ENCODE data around the gene FASTKD3. TPM values are rescaled to one million over a fixed set of nuclear protein-coding genes. Genes with fewer than 3 reads are reported as not detected.

The FASTKD3 gene
- total and polyA plus RNA-seq, 2 experiments from 2014 or later = 9.3 to 10.6 TPM

- no peak overlapping the region for H3K4me3 ChIP-seq
- no peak for TF ChIP-seq EZH2 (IDR thresholded peaks at IDR 0.05; ENCODE audit: insufficient read depth, poor library complexity, severe bottlenecking)
- no peak for TF ChIP-seq EZH2phosphoT487 (IDR thresholded peaks at IDR 0.05; ENCODE audit: insufficient read depth, low read depth)
- H3K9me2 ChIP-seq (ENCODE audit: insufficient read depth) = no peaks in the 10 kb centered on the region
- WGBS, 2 experiments (ENCODE audit: low coverage in 1 of 2, low lambda C conversion rate in 2 of 2, missing lambda C conversion rate in 2 of 2) = 79 to 85% methylated on average over 4 of the region's 4 CpGs
- in situ Hi-C loops (cut with MboI) = no loop called here
- H3K36me3 ChIP-seq (ENCODE audit: low read depth) = peaks cover 10% of the 10 kb centered on the region
- no peak overlapping the region for H3K4me2 ChIP-seq (ENCODE audit: unreplicated experiment)
- H3K79me2 ChIP-seq (ENCODE audit: insufficient read depth) = peaks cover 89% of the 10 kb centered on the region
- no peak overlapping the region for H3K9ac ChIP-seq
- H4K20me1 ChIP-seq (ENCODE audit: insufficient read depth) = 0 out of 2 replicates have a peak, but pooled peaks cover 4% of the 10 kb centered on the region
- no peaks in the 10 kb centered on the region for H3K27me3 ChIP-seq (replicated peaks; ENCODE audit: insufficient read depth)
- H3K9me3 ChIP-seq (ENCODE audit: low read depth) = no peaks in the 10 kb centered on the region
- H2AFZ ChIP-seq = no peak overlapping the region
- H3F3A ChIP-seq (ENCODE audit: insufficient read depth) = peaks cover 19% of the 10 kb centered on the region
- DNase-seq = peak; percentile 47
- peaks cover 33% of the 10 kb centered on the region for H3K4me1 ChIP-seq (ENCODE audit: insufficient read depth)
- H3K27ac ChIP-seq = no peak overlapping the region
Observed at GRCh38 chr5:7872517-7873130, 3.8 kb upstream of the FASTKD3 start.

- Histone ChIP-seq H3K79me2 (ENCODE audit: insufficient read depth) (peaks cover 97% of the 10 kb centered on the region), H2AFZ (no peak overlapping the region), H3K9me3 (ENCODE audit: low read depth) (no peaks in the 10 kb centered on the region), H3K27ac (no peak overlapping the region), H3K27me3 (replicated peaks; ENCODE audit: insufficient read depth) (no peaks in the 10 kb centered on the region), H3K9ac (no peak overlapping the region), H4K20me1 (ENCODE audit: insufficient read depth) (0 out of 2 replicates have a peak, but pooled peaks cover 4% of the 10 kb centered on the region), H3K9me2 (ENCODE audit: insufficient read depth) (no peaks in the 10 kb centered on the region), H3F3A (ENCODE audit: insufficient read depth) (peaks cover 11% of the 10 kb centered on the region), H3K36me3 (ENCODE audit: low read depth) (peaks cover 8% of the 10 kb centered on the region), H3K4me1 (ENCODE audit: insufficient read depth) (peaks cover 24% of the 10 kb centered on the region), H3K4me2 (ENCODE audit: unreplicated experiment) (no peak overlapping the region), H3K4me3 (no peak overlapping the region)
- in situ Hi-C loops (cut with MboI) = no loop called here
- WGBS, 2 experiments (ENCODE audit: low coverage in 1 of 2, low lambda C conversion rate in 2 of 2, missing lambda C conversion rate in 2 of 2) = 76 to 83% methylated on average over 2 of the region's 2 CpGs
- DNase-seq = no peak
- TF ChIP-seq EZH2 (IDR thresholded peaks at IDR 0.05; ENCODE audit: insufficient read depth, poor library complexity, severe bottlenecking) (no peak), EZH2phosphoT487 (IDR thresholded peaks at IDR 0.05; ENCODE audit: insufficient read depth, low read depth) (no peak)
Observed at GRCh38 chr5:7871653-7872052, 2.8 kb upstream of the FASTKD3 start.

DNA sequence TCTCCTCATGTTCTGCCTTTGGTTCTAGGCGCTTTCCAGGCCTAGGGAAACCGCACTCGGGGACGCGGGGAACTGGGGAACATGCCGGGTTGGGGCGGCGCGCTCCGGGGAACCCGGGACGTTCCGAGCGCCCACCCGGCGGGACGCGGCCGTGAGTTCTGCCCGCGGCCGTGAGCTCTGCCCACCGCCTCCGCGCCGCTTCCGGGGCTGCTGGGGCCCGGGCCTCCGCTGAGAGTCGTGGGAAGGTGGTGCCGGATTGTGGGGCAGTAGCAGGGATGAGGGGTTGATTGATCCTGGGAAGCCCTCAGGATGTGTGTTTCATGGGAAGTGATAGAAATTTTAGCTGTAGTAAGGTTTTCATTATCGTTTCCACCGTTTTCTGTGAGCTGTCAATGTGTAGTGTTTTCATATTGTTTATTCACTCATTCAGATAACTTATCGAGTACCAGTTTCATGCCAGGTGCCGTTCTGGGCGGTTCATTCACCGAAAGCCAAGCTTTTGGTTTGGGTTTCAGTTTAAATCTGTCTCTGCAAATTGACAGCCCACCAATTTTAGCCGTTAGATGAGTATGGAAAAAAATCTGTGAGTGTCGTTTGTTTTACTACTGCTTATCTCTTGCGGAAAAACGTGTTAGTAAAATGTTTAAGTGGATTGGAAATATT lies 774 bp upstream of the FASTKD3 start:
- in situ Hi-C loops (cut with MboI) = no loop called here
- H3K4me3 ChIP-seq = peak overlapping the region; percentile 96
- no peaks in the 10 kb centered on the region for H3K9me2 ChIP-seq (ENCODE audit: insufficient read depth)
- H2AFZ ChIP-seq = peak overlapping the region; percentile 98
- H3K4me2 ChIP-seq (ENCODE audit: unreplicated experiment) = peak overlapping the region; percentile 100
- WGBS, 2 experiments (ENCODE audit: low coverage in 1 of 2, low lambda C conversion rate in 2 of 2, missing lambda C conversion rate in 2 of 2) = 2% methylated on average over 38 to 41 of the region's 41 CpGs
- peak overlapping the region; percentile 77 for H3K27ac ChIP-seq
- peak overlapping the region; percentile 97 for H3K9ac ChIP-seq
- peaks cover 85% of the 10 kb centered on the region for H3K79me2 ChIP-seq (ENCODE audit: insufficient read depth)
- H3K36me3 ChIP-seq (ENCODE audit: low read depth) = peaks cover 8% of the 10 kb centered on the region
- peak; percentile 69 for DNase-seq
- H3F3A ChIP-seq (ENCODE audit: insufficient read depth) = no peaks in the 10 kb centered on the region
- no peaks in the 10 kb centered on the region for H3K9me3 ChIP-seq (ENCODE audit: low read depth)
- H4K20me1 ChIP-seq (ENCODE audit: insufficient read depth) = no peaks in the 10 kb centered on the region
- peaks cover 20% of the 10 kb centered on the region for H3K4me1 ChIP-seq (ENCODE audit: insufficient read depth)
- H3K27me3 ChIP-seq (replicated peaks; ENCODE audit: insufficient read depth) = no peaks in the 10 kb centered on the region
- TF ChIP-seq EZH2phosphoT487 (IDR thresholded peaks at IDR 0.05; ENCODE audit: insufficient read depth, low read depth) = no peak
- TF ChIP-seq EZH2 (IDR thresholded peaks at IDR 0.05; ENCODE audit: insufficient read depth, poor library complexity, severe bottlenecking) = no peak

DNA sequence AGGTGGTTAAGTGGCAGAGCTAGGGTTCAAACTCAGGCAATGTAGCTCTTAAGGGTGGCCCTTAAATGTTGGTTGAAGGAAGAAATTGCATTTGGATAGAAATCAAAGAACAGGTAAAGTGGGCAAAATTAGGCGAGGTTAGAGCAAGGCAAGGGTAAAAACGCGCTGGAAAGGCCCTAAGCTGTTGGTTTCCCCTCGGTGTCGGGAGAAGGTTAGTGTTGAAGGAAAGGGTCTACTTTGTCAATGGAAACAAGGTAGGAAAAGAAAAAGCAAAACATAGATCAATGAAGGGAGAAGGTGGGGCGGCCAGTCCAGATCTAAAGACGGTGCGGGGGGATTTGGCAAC lies 431 bp downstream of the FASTKD3 start:
- peak overlapping the region; percentile 96 for H3K4me3 ChIP-seq
- 0 to 2% methylated on average over 8 of the region's 8 CpGs for WGBS, 2 experiments (ENCODE audit: low coverage in 1 of 2, low lambda C conversion rate in 2 of 2, missing lambda C conversion rate in 2 of 2)
- H4K20me1 ChIP-seq (ENCODE audit: insufficient read depth) = no peaks in the 10 kb centered on the region
- peak overlapping the region; percentile 100 for H3K4me2 ChIP-seq (ENCODE audit: unreplicated experiment)
- peaks cover 73% of the 10 kb centered on the region for H3K79me2 ChIP-seq (ENCODE audit: insufficient read depth)
- H3K27ac ChIP-seq = peak overlapping the region; percentile 29; the same call in 1 of the 2 replicates
- H3K36me3 ChIP-seq (ENCODE audit: low read depth) = peaks cover 11% of the 10 kb centered on the region
- peak overlapping the region; percentile 97 for H3K9ac ChIP-seq
- no peaks in the 10 kb centered on the region for H3K9me3 ChIP-seq (ENCODE audit: low read depth)
- H3F3A ChIP-seq (ENCODE audit: insufficient read depth) = no peaks in the 10 kb centered on the region
- peaks cover 20% of the 10 kb centered on the region for H3K4me1 ChIP-seq (ENCODE audit: insufficient read depth)
- H2AFZ ChIP-seq = peak overlapping the region; percentile 98
- no peak for DNase-seq
- H3K9me2 ChIP-seq (ENCODE audit: insufficient read depth) = no peaks in the 10 kb centered on the region
- in situ Hi-C loops (cut with MboI) = no loop called here
- H3K27me3 ChIP-seq (replicated peaks; ENCODE audit: insufficient read depth) = no peaks in the 10 kb centered on the region
- TF ChIP-seq EZH2 (IDR thresholded peaks at IDR 0.05; ENCODE audit: insufficient read depth, poor library complexity, severe bottlenecking) = no peak
- no peak for TF ChIP-seq EZH2phosphoT487 (IDR thresholded peaks at IDR 0.05; ENCODE audit: insufficient read depth, low read depth)

Data from GM23248 (cell line).